H1 (cell line): ENCODE results near the gene RAD51D. TPM values are rescaled to one million over a fixed set of nuclear protein-coding genes. Genes with fewer than 3 reads are reported as not detected.

ENCODE experiments used
- CTCF ChIA-PET: fragments of 300-600 bp; sonication (Branson Sonifier 250); formaldehyde crosslinking; loops from one replicate; lab custom pipeline; 2021; ENCODE audit not compliant: partially characterized antibody; lab: Charles Lee
- POLR2A ChIA-PET: fragments of 300-600 bp; sonication (Branson Sonifier 250); formaldehyde crosslinking; loops from one replicate; lab custom pipeline; 2021; ENCODE audit warnings: inconsistent platforms; ENCODE audit not compliant: partially characterized antibody; lab: Charles Lee
- DNase-seq, 2 experiments: peaks; one replicate each; pipeline versions ENCODE4 v3.0.0 to v3.0.0-alpha.2; 2010 to 2022; ENCODE audit warnings: low spot score in 2 of 2, low read depth in 1 of 2, mixed read lengths in 1 of 2
- FAIRE-seq: peaks from 2 replicates; lab custom pipeline; 2011; peaks lifted over from hg19 to GRCh38; lab: Jason Lieb, UNC
- H2AFZ ChIP-seq: 2 replicates; pipeline ENCODE4 v1.8.1; 2012; ENCODE audit warnings: low read length, inconsistent platforms
- H2AK5ac ChIP-seq: 2 replicates; pipeline ENCODE4 v1.6.1; 2013; ENCODE audit warnings: low read depth, low read length
- H2BK120ac ChIP-seq: replicated peaks from 2 replicates; pipeline ENCODE3; 2013; ENCODE audit warnings: low read depth, low read length, inconsistent platforms
- H2BK12ac ChIP-seq: 2 replicates; pipeline ENCODE4 v1.6.1; 2013; ENCODE audit warnings: low read depth, low read length
- H2BK15ac ChIP-seq: 2 replicates; pipeline ENCODE4 v1.6.1; 2013; ENCODE audit warnings: low read length
- H2BK20ac ChIP-seq: 2 replicates; pipeline ENCODE4 v1.6.1; 2013; ENCODE audit warnings: low read length
- H2BK5ac ChIP-seq: 2 replicates; pipeline ENCODE4 v1.6.1; 2013; ENCODE audit warnings: low read depth, low read length
- H3K14ac ChIP-seq: 2 replicates; pipeline ENCODE4 v1.6.1; 2013; ENCODE audit warnings: inconsistent platforms; ENCODE audit not compliant: insufficient read length
- H3K18ac ChIP-seq: 2 replicates; pipeline ENCODE4 v1.6.1; 2013; ENCODE audit warnings: low read length; ENCODE audit errors: extremely low read depth
- H3K23ac ChIP-seq: 2 replicates; pipeline ENCODE4 v1.6.1; 2013; ENCODE audit warnings: inconsistent platforms; ENCODE audit not compliant: insufficient read length
- H3K23me2 ChIP-seq: 2 replicates; pipeline ENCODE4 v1.6.1; 2013; ENCODE audit warnings: low read depth, low read length
- H3K27ac ChIP-seq: 2 replicates; pipeline ENCODE4 v1.6.1; 2011; ENCODE audit warnings: low read depth, low read length, inconsistent platforms
- H3K27me3 ChIP-seq, 4 experiments: replicated peaks in 1 of 4; 1 replicate in 1 of 4; 2 replicates in 3 of 4; pipeline versions ENCODE4 v1.6.1 to v1.8.1; 2011 to 2013; ENCODE audit warnings: low read length in 3 of 4, mild to moderate bottlenecking in 3 of 4, inconsistent platforms in 2 of 4, mixed read lengths in 2 of 4, moderate library complexity in 1 of 4; ENCODE audit not compliant: control insufficient read depth in 3 of 4, insufficient read depth in 3 of 4; ENCODE audit errors: extremely low read depth in 1 of 4
- H3K36me3 ChIP-seq, 4 experiments: 2 replicates each; pipeline versions ENCODE4 v1.6.1 to v1.8.1; 2011 to 2013; ENCODE audit warnings: mild to moderate bottlenecking in 4 of 4, low read length in 3 of 4, moderate library complexity in 2 of 4, control low read depth in 1 of 4, inconsistent platforms in 1 of 4; ENCODE audit not compliant: insufficient read depth in 4 of 4, control insufficient read depth in 2 of 4
- H3K4ac ChIP-seq: replicated peaks from 2 replicates; pipeline ENCODE3; 2013; ENCODE audit warnings: low read length, low read depth, mixed read lengths, inconsistent platforms; ENCODE audit not compliant: insufficient read length
- H3K4me1 ChIP-seq, 4 experiments: replicated peaks in 1 of 4; 1 replicate in 1 of 4; 2 replicates in 3 of 4; pipeline versions ENCODE4 v1.6.1 to v1.8.1; 2011 to 2013; ENCODE audit warnings: low read length in 3 of 4, inconsistent platforms in 2 of 4, mixed read lengths in 1 of 4; ENCODE audit not compliant: insufficient read depth in 4 of 4, control insufficient read depth in 3 of 4
- H3K4me2 ChIP-seq, 2 experiments: 2 replicates each; pipeline versions ENCODE4 v1.6.1 to v1.8.1; 2011 to 2013; ENCODE audit warnings: low read depth in 2 of 2, low read length in 2 of 2, control low read depth in 1 of 2, inconsistent platforms in 1 of 2, mild to moderate bottlenecking in 1 of 2; ENCODE audit not compliant: insufficient read depth in 1 of 2
- H3K4me3 ChIP-seq, 4 experiments: fragments of 200-600, 300-600 bp in 1 of 4; sonication (generic), shearing (Covaris generic), sonication (Bioruptor Twin) in 1 of 4; 2 replicates each; pipeline versions ENCODE4 v1.5.1 to v1.8.1; 2011 to 2016; ENCODE audit warnings: low read length in 4 of 4, low read depth in 3 of 4, control low read depth in 2 of 4, inconsistent platforms in 2 of 4, mild to moderate bottlenecking in 2 of 4, mixed read lengths in 1 of 4, moderate library complexity in 1 of 4; ENCODE audit not compliant: insufficient read depth in 2 of 4; ENCODE audit errors: extremely low read depth in 1 of 4
- H3K56ac ChIP-seq: replicated peaks from 2 replicates; pipeline ENCODE3; 2013; ENCODE audit warnings: low read depth, mild to moderate bottlenecking, mixed read lengths, low read length, inconsistent platforms; ENCODE audit not compliant: insufficient read length
- H3K79me1 ChIP-seq: 2 replicates; pipeline ENCODE4 v1.6.1; 2013; ENCODE audit warnings: low read depth, low read length, control low read depth
- H3K79me2 ChIP-seq, 2 experiments: 2 replicates each; pipeline versions ENCODE4 v1.6.1 to v1.8.1; 2012 to 2013; ENCODE audit warnings: low read length in 2 of 2, mild to moderate bottlenecking in 2 of 2, inconsistent platforms in 1 of 2; ENCODE audit not compliant: insufficient read depth in 2 of 2, control insufficient read depth in 1 of 2
- H3K9ac ChIP-seq, 4 experiments: replicated peaks in 1 of 4; 1 replicate in 1 of 4; 2 replicates in 3 of 4; pipeline versions ENCODE4 v1.6.1 to v1.8.1; 2011 to 2013; ENCODE audit warnings: low read depth in 3 of 4, low read length in 3 of 4, control low read depth in 2 of 4, mild to moderate bottlenecking in 2 of 4, moderate library complexity in 2 of 4, inconsistent platforms in 1 of 4; ENCODE audit errors: extremely low read depth in 1 of 4
- H3K9me3 ChIP-seq, 2 experiments: 2 replicates each; pipeline versions ENCODE4 v1.6.1 to v1.8.1; 2012 to 2013; ENCODE audit warnings: mild to moderate bottlenecking in 2 of 2, moderate library complexity in 2 of 2, control low read depth in 1 of 2, inconsistent platforms in 1 of 2, low read depth in 1 of 2, low read length in 1 of 2, mixed read lengths in 1 of 2; ENCODE audit not compliant: insufficient read depth in 2 of 2
- H4K20me1 ChIP-seq, 2 experiments: replicated peaks in 1 of 2; 2 replicates each; pipeline versions ENCODE3 to v1.8.1; 2011 to 2013; ENCODE audit warnings: inconsistent platforms in 2 of 2, low read length in 2 of 2, mild to moderate bottlenecking in 1 of 2; ENCODE audit not compliant: insufficient read depth in 2 of 2, control insufficient read depth in 1 of 2
- H4K5ac ChIP-seq: 2 replicates; pipeline ENCODE4 v1.6.1; 2013; ENCODE audit warnings: low read length, low read depth, mixed read lengths, inconsistent platforms; ENCODE audit not compliant: insufficient read length
- H4K8ac ChIP-seq: 2 replicates; pipeline ENCODE4 v1.8.0; 2013; ENCODE audit warnings: mild to moderate bottlenecking, moderate library complexity, low read length, inconsistent platforms; ENCODE audit not compliant: insufficient read depth; ENCODE audit errors: extremely low read depth
- H4K91ac ChIP-seq: replicated peaks from 2 replicates; pipeline ENCODE3; 2013; ENCODE audit warnings: low read length, mixed read lengths, inconsistent platforms; ENCODE audit not compliant: insufficient read length
- ASH2L ChIP-seq: fragments of 200-600, 300-600 bp; sonication (generic); IDR thresholded peaks from one replicate; pipeline ENCODE4 v1.7.1; 2017; ENCODE audit warnings: low read length
- BRCA1 ChIP-seq: IDR thresholded peaks from 2 replicates; pipeline ENCODE4 v1.6.1; 2012; ENCODE audit warnings: low read depth, low read length, improper control_type of control experiment
- CBX5 ChIP-seq: fragments of 300-800, 300-1000 bp; sonication (generic); IDR thresholded peaks from 2 replicates; pipeline ENCODE4 v1.7.1; 2016; ENCODE audit warnings: antibody characterized with exemption, low read length, low read depth
- CHD2 ChIP-seq: IDR thresholded peaks from 2 replicates; pipeline ENCODE4 v1.6.1; 2012; ENCODE audit warnings: low read length, improper control_type of control experiment
- PHF8 ChIP-seq: fragments of 200-600 bp; sonication (generic); conservative IDR thresholded peaks from 2 replicates; pipeline ENCODE4 v1.7.1; 2012; ENCODE audit warnings: low read depth, mild to moderate bottlenecking, inconsistent platforms, low read length, moderate library complexity
- POLR2AphosphoS5 ChIP-seq: IDR thresholded peaks from 2 replicates; pipeline ENCODE4 v1.6.1; 2011; ENCODE audit warnings: low read depth, low read length
- POU5F1 ChIP-seq: IDR thresholded peaks from 2 replicates; pipeline ENCODE4 v1.6.1; 2011; ENCODE audit warnings: low read depth, mild to moderate bottlenecking, low read length, moderate library complexity
- RFX5 ChIP-seq: IDR thresholded peaks from 2 replicates; pipeline ENCODE4 v1.6.1; 2011; ENCODE audit warnings: low read depth, low read length, improper control_type of control experiment, borderline replicate concordance
- TEAD4 ChIP-seq: IDR thresholded peaks from 2 replicates; pipeline ENCODE4 v1.6.1; 2012; ENCODE audit warnings: low read depth, low read length, inconsistent platforms, mixed read lengths
- WGBS, 2 experiments: shearing (Covaris generic) in 1 of 2; methylation state at CpG; one replicate each; pipeline versions ENCODE4 v1.1.6 to v1.1.7; 2013 to 2015; ENCODE audit warnings: low lambda C conversion rate in 2 of 2, mixed read lengths in 2 of 2, inconsistent platforms in 1 of 2, low coverage in 1 of 2, missing lambda C conversion rate in 1 of 2; ENCODE audit not compliant: insufficient replicate concordance in 2 of 2, insufficient coverage in 1 of 2, insufficient read length in 1 of 2; ENCODE audit errors: extremely low coverage in 1 of 2, missing lambda C conversion rate in 1 of 2; 5-methylcytosine and 5-hydroxymethylcytosine counted together
- polyA plus RNA-seq, 7 experiments: library from polyadenylated mRNA; depleted of rRNA in 3 of 7; stranded (reverse) in 5 of 7; unstranded in 2 of 7; fragments of >200 nt in 5 of 7; fragments of 200-250 nt in 2 of 7; gene quantifications; 1 replicate in 5 of 7; 2 replicates in 1 of 7; 4 replicates in 1 of 7; pipeline versions ENCODE4 v1.2.1 to v1.2.3, GENCODE V29; 2011 to 2013; ENCODE audit warnings: missing spikeins in 2 of 7, mixed read lengths in 2 of 7
- total RNA-seq: library from RNA; stranded (reverse); fragmentation: NEBNext Ultra II Directional; extraction: Animal tissue kit (Norgen Biotek cat#: 25700); gene quantifications from 2 replicates; pipeline ENCODE4 v1.2.1, GENCODE V29; 2021
- TF ChIP-seq, protein P1 (sequence below): IDR thresholded peaks from 2 replicates; pipeline ENCODE4 v1.6.1; 2012; ENCODE audit warnings: inconsistent platforms

RAD51D gene
- total and polyA plus RNA-seq, 2 of the 8 experiments (the other 6 are each of a cell fraction or from before 2014, with no cell fraction given): 10.2 to 12.9 TPM

DNA sequence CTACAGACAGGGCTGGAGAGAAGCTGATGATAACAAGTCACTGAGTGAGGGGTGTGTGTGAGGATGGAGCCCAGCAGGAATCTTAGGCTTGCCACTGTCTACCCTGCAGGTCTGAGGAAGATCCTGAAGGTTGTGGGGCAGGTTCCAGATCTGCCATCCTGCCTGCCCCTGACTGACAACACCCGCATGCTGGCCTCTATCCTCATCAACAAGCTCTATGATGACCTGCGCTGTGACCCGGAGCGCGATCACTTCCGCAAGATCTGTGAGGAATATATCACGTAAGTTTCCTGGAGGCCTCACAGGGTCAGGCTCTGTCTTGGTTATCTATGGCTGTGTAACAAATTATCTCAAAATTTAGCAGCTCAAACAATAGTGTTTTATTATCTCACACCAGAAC lies 44.2 kb upstream of the RAD51D start:
- Histone ChIP-seq H2AFZ (no peak overlapping the region), H3K4me3 (no peak overlapping the region), H3K23ac (no peak overlapping the region), H3K27ac (no peak overlapping the region), H3K79me1 (no peaks in the 10 kb centered on the region; the same call in 1 of the 2 replicates), H3K9me3 (no peaks in the 10 kb centered on the region), H3K27me3 (no peaks in the 10 kb centered on the region), H4K20me1 (peaks cover 0 to 2% of the 10 kb centered on the region in 2 experiments), H4K5ac (no peak overlapping the region), H3K79me2 (no peaks in the 10 kb centered on the region), H3K4ac (no peak overlapping the region), H4K91ac (no peak overlapping the region), H4K8ac (no peak overlapping the region), H3K56ac (no peak overlapping the region), H2BK20ac (no peak overlapping the region), H2BK5ac (no peak overlapping the region), H3K36me3 (no peaks in the 10 kb centered on the region), H3K4me1 (no peaks in the 10 kb centered on the region), H3K14ac (no peak overlapping the region), H2AK5ac (no peak overlapping the region), H3K18ac (no peak overlapping the region), H3K9ac (no peak overlapping the region), H3K4me2 (no peak overlapping the region), H2BK120ac (no peak overlapping the region), H3K23me2 (no peaks in the 10 kb centered on the region), H2BK15ac (no peak overlapping the region), H2BK12ac (no peak overlapping the region)
- ChIA-PET CTCF (interaction anchor here (0.6 to 0.9 kb wide), 2 partner anchors 9 to 216 kb away, joined by 3 read pairs; no protein-coding TSS in a partner anchor), POLR2A (interaction anchor here (1.1 kb wide), 1 partner anchor 95 kb away, joined by 3 read pairs; no protein-coding TSS in a partner anchor)
- 92% methylated on average over 7 of the region's 7 CpGs; no CpG with 5 or more reads in 1 of the 2 experiments for WGBS, 2 experiments
- TF ChIP-seq BRCA1 (no peak), PHF8 (no peak), POU5F1 (no peak), POLR2AphosphoS5 (no peak), CBX5 (no peak), ASH2L (no peak), RFX5 (no peak), CHD2 (no peak), TEAD4 (no peak)
- TF ChIP-seq, protein P1, sequence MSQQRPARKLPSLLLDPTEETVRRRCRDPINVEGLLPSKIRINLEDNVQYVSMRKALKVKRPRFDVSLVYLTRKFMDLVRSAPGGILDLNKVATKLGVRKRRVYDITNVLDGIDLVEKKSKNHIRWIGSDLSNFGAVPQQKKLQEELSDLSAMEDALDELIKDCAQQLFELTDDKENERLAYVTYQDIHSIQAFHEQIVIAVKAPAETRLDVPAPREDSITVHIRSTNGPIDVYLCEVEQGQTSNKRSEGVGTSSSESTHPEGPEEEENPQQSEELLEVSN: no peak
- DNase-seq (no peak), FAIRE-seq (no peak)
